ENCODE data around the gene ADAP1.
A peak's percentile ranks its signal among the peaks of the same experiment; 100 is the strongest.

ADAP1 gene

GRCh38 chr7:972110-972509 lies 17.6 kb upstream of the ADAP1 start:
- H3K9me3 ChIP-seq (ENCODE audit: control insufficient read depth, insufficient read depth, low read length): no peaks in the 10 kb centered on the region
- no peak overlapping the region for H3K9ac ChIP-seq (ENCODE audit: low read depth, low read length)
- no peak overlapping the region for H3K4me3 ChIP-seq (ENCODE audit: low read depth, low read length)
- peaks cover 47% of the 10 kb centered on the region for H3K36me3 ChIP-seq (ENCODE audit: control insufficient read depth, insufficient read depth, low read length)
- no peak overlapping the region for H3K27ac ChIP-seq (ENCODE audit: low read depth, low read length)
- H3K4me1 ChIP-seq (ENCODE audit: control insufficient read depth, insufficient read depth, low read length): no peaks in the 10 kb centered on the region
- no peaks in the 10 kb centered on the region for H3K27me3 ChIP-seq (ENCODE audit: control insufficient read depth, insufficient read depth, low read length)

GRCh38 chr7:970744-971143 lies 16.3 kb upstream of the ADAP1 start:
- no peaks in the 10 kb centered on the region for H3K4me1 ChIP-seq (ENCODE audit: control insufficient read depth, insufficient read depth, low read length)
- H3K36me3 ChIP-seq (ENCODE audit: control insufficient read depth, insufficient read depth, low read length): peaks cover 53% of the 10 kb centered on the region
- no peaks in the 10 kb centered on the region for H3K27me3 ChIP-seq (ENCODE audit: control insufficient read depth, insufficient read depth, low read length)
- no peak overlapping the region for H3K4me3 ChIP-seq (ENCODE audit: low read depth, low read length)
- H3K9ac ChIP-seq (ENCODE audit: low read depth, low read length): no peak overlapping the region
- no peak overlapping the region for H3K27ac ChIP-seq (ENCODE audit: low read depth, low read length)
- no peaks in the 10 kb centered on the region for H3K9me3 ChIP-seq (ENCODE audit: control insufficient read depth, insufficient read depth, low read length)

GRCh38 chr7:969403-969802 lies 14.9 kb upstream of the ADAP1 start:
- Histone ChIP-seq H3K36me3 (ENCODE audit: control insufficient read depth, insufficient read depth, low read length) (peaks cover 53% of the 10 kb centered on the region), H3K9ac (ENCODE audit: low read depth, low read length) (no peak overlapping the region), H3K27me3 (ENCODE audit: control insufficient read depth, insufficient read depth, low read length) (no peaks in the 10 kb centered on the region), H3K27ac (ENCODE audit: low read depth, low read length) (no peak overlapping the region), H3K4me3 (ENCODE audit: low read depth, low read length) (no peak overlapping the region), H3K9me3 (ENCODE audit: control insufficient read depth, insufficient read depth, low read length) (no peaks in the 10 kb centered on the region), H3K4me1 (ENCODE audit: control insufficient read depth, insufficient read depth, low read length) (no peaks in the 10 kb centered on the region)

- Histone ChIP-seq H3K27me3 (ENCODE audit: control insufficient read depth, insufficient read depth, low read length) (no peaks in the 10 kb centered on the region), H3K27ac (ENCODE audit: low read depth, low read length) (no peak overlapping the region), H3K4me1 (ENCODE audit: control insufficient read depth, insufficient read depth, low read length) (no peaks in the 10 kb centered on the region), H3K36me3 (ENCODE audit: control insufficient read depth, insufficient read depth, low read length) (peaks cover 53% of the 10 kb centered on the region), H3K9me3 (ENCODE audit: control insufficient read depth, insufficient read depth, low read length) (no peaks in the 10 kb centered on the region), H3K9ac (ENCODE audit: low read depth, low read length) (no peak overlapping the region), H3K4me3 (ENCODE audit: low read depth, low read length) (no peak overlapping the region)
These were observed 14.0 kb upstream of the ADAP1 start for GRCh38 chr7:968205-969105.

GRCh38 chr7:967361-968082 lies 13.0 kb upstream of the ADAP1 start:
- H3K9me3 ChIP-seq (ENCODE audit: control insufficient read depth, insufficient read depth, low read length): no peaks in the 10 kb centered on the region
- no peaks in the 10 kb centered on the region for H3K27me3 ChIP-seq (ENCODE audit: control insufficient read depth, insufficient read depth, low read length)
- H3K27ac ChIP-seq (ENCODE audit: low read depth, low read length): no peak overlapping the region
- H3K36me3 ChIP-seq (ENCODE audit: control insufficient read depth, insufficient read depth, low read length): peaks cover 45% of the 10 kb centered on the region
- no peak overlapping the region for H3K4me3 ChIP-seq (ENCODE audit: low read depth, low read length)
- no peak overlapping the region for H3K9ac ChIP-seq (ENCODE audit: low read depth, low read length)
- no peaks in the 10 kb centered on the region for H3K4me1 ChIP-seq (ENCODE audit: control insufficient read depth, insufficient read depth, low read length)

GRCh38 chr7:966291-967069 lies 12.0 kb upstream of the ADAP1 start:
- Histone ChIP-seq H3K9ac (ENCODE audit: low read depth, low read length) (no peak overlapping the region), H3K4me1 (ENCODE audit: control insufficient read depth, insufficient read depth, low read length) (no peaks in the 10 kb centered on the region), H3K9me3 (ENCODE audit: control insufficient read depth, insufficient read depth, low read length) (no peaks in the 10 kb centered on the region), H3K27ac (ENCODE audit: low read depth, low read length) (no peak overlapping the region), H3K27me3 (ENCODE audit: control insufficient read depth, insufficient read depth, low read length) (no peaks in the 10 kb centered on the region), H3K4me3 (ENCODE audit: low read depth, low read length) (no peak overlapping the region), H3K36me3 (ENCODE audit: control insufficient read depth, insufficient read depth, low read length) (peaks cover 37% of the 10 kb centered on the region)

GRCh38 chr7:964401-965231 lies 10.1 kb upstream of the ADAP1 start:
- peak overlapping the region; percentile 35 for H3K27ac ChIP-seq (ENCODE audit: low read depth, low read length)
- no peaks in the 10 kb centered on the region for H3K4me1 ChIP-seq (ENCODE audit: control insufficient read depth, insufficient read depth, low read length)
- H3K36me3 ChIP-seq (ENCODE audit: control insufficient read depth, insufficient read depth, low read length): peaks cover 29% of the 10 kb centered on the region
- no peaks in the 10 kb centered on the region for H3K27me3 ChIP-seq (ENCODE audit: control insufficient read depth, insufficient read depth, low read length)
- H3K4me3 ChIP-seq (ENCODE audit: low read depth, low read length): no peak overlapping the region
- H3K9me3 ChIP-seq (ENCODE audit: control insufficient read depth, insufficient read depth, low read length): no peaks in the 10 kb centered on the region
- no peak overlapping the region for H3K9ac ChIP-seq (ENCODE audit: low read depth, low read length)

GRCh38 chr7:963236-964078 lies 9.0 kb upstream of the ADAP1 start:
- Histone ChIP-seq H3K36me3 (ENCODE audit: control insufficient read depth, insufficient read depth, low read length) (peaks cover 18% of the 10 kb centered on the region), H3K4me1 (ENCODE audit: control insufficient read depth, insufficient read depth, low read length) (0 out of 2 replicates have a peak, but pooled peaks cover 6% of the 10 kb centered on the region), H3K27ac (ENCODE audit: low read depth, low read length) (no peak overlapping the region), H3K4me3 (ENCODE audit: low read depth, low read length) (no peak overlapping the region), H3K27me3 (ENCODE audit: control insufficient read depth, insufficient read depth, low read length) (no peaks in the 10 kb centered on the region), H3K9ac (ENCODE audit: low read depth, low read length) (no peak overlapping the region), H3K9me3 (ENCODE audit: control insufficient read depth, insufficient read depth, low read length) (no peaks in the 10 kb centered on the region)

GRCh38 chr7:962401-963081 lies 8.1 kb upstream of the ADAP1 start:
- Histone ChIP-seq H3K9ac (ENCODE audit: low read depth, low read length) (no peak overlapping the region), H3K9me3 (ENCODE audit: control insufficient read depth, insufficient read depth, low read length) (no peaks in the 10 kb centered on the region), H3K27ac (ENCODE audit: low read depth, low read length) (no peak overlapping the region)

More at GRCh38 chr7:962401-963081, 8.1 kb upstream of the ADAP1 start:
- Histone ChIP-seq H3K4me3 (ENCODE audit: low read depth, low read length) (no peak overlapping the region), H3K27me3 (ENCODE audit: control insufficient read depth, insufficient read depth, low read length) (no peaks in the 10 kb centered on the region), H3K36me3 (ENCODE audit: control insufficient read depth, insufficient read depth, low read length) (peaks cover 9% of the 10 kb centered on the region), H3K4me1 (ENCODE audit: control insufficient read depth, insufficient read depth, low read length) (0 out of 2 replicates have a peak, but pooled peaks cover 6% of the 10 kb centered on the region)
